KOPT-K1 (cell line): ENCODE results near the gene ASPG.

Experiments used
- H3K27ac ChIP-seq: fragments of 200-600 bp; sonication (generic); 2 replicates; pipeline ENCODE4 v1.5.1; 2016; ENCODE audit warnings: antibody characterized with exemption, mild to moderate bottlenecking, low read depth, low read length; ENCODE audit not compliant: poor library complexity, severe bottlenecking
- H3K36me3 ChIP-seq: fragments of 200-600 bp; sonication (generic); 2 replicates; pipeline ENCODE4 v1.5.1; 2017; ENCODE audit warnings: antibody characterized with exemption, mild to moderate bottlenecking, low read length, moderate library complexity; ENCODE audit not compliant: insufficient read depth
- H3K9me3 ChIP-seq: fragments of 200-600 bp; sonication (generic); 2 replicates; pipeline ENCODE4 v1.5.1; 2017; ENCODE audit warnings: antibody characterized with exemption, low read length, mild to moderate bottlenecking; ENCODE audit not compliant: insufficient read depth, poor library complexity, severe bottlenecking

ASPG gene

DNA sequence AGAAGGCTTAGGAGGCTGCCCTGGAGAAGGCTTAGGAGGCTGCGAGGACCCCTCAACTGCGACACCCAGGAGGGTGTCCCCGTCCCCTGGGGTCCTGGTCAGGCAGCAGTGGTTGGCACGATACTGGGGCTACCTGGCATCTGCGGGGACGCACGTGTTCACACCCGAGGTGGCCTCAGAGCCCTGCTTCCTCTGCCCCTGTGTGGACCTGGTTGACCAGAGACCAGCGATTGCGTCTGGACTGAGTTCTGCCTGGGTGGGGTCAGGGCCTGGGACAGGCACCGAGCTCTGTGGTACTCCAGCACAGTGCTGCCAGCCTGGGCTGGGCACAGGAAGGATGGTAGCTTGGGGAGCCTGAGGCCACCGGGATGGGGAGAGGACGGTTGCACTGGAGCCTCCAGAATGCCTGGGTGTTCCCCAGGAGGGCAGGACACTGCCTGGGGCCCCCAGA, 735 bp downstream of the ASPG start:
- Histone ChIP-seq H3K36me3 (no peaks in the 10 kb centered on the region), H3K27ac (no peak overlapping the region), H3K9me3 (no peaks in the 10 kb centered on the region)

DNA sequence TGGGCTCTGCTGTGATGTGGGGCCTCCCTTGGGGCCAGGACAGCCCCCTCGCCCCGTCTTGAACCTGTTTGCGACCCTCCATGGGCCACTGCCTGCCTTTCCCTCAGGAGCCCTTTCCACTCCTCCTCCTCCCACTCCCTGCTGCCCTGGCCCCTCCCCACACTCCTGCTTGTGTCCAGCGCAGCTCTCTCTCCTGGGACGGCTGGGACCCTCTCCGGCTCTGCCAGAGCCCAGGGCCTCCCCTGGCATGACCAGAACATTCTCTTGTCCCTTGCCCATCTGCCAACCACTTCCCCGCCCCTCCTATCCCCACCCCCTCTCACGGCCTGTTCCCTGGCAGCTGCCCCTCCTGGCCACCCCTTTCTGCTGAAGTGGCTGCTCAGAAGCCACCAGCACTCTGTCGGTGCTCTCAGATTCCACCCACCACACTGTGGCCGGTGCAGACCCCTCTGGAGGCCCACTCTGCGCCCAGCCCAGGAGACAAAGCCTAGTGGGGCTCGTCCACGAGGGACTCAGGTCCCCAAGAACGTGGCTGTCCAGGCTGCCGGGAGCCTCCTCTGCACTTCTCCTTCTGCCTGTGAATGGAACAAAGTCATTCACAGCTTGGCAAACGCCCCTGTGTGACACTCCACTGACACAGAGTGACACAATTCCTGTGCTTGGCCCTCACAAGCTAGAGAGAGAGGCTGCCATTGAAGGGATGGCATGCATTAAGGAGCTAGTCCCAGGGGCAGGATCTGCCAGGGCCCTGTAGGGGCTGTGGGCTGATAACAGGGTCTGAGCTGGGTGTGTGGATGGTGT, 1.4 kb downstream of the ASPG start:
- H3K9me3 ChIP-seq, result no peaks in the 10 kb centered on the region
- no peaks in the 10 kb centered on the region for H3K36me3 ChIP-seq
- H3K27ac ChIP-seq, result no peak overlapping the region

DNA sequence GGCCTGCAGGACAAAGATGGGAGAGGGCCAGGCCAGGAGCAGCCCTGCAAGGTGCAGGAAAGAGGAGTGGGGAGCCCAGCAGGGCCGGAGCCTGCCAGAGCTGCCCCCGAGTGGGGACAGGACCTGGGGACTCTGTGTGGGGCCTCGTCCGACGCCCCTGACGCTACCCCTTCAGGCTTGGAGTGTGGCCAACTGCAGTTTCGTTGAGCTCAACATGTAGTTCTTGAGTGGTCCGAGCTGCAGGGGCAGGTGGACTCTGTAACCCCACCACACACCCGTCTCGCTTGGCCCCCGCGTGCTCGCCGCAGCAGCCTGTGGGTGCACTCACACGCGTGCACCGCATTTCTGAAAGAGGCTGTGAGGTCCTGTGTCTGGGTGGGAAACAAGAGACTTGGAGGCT, 2.0 kb downstream of the ASPG start:
- H3K27ac ChIP-seq, result no peak overlapping the region
- no peaks in the 10 kb centered on the region for H3K36me3 ChIP-seq
- no peaks in the 10 kb centered on the region for H3K9me3 ChIP-seq

DNA sequence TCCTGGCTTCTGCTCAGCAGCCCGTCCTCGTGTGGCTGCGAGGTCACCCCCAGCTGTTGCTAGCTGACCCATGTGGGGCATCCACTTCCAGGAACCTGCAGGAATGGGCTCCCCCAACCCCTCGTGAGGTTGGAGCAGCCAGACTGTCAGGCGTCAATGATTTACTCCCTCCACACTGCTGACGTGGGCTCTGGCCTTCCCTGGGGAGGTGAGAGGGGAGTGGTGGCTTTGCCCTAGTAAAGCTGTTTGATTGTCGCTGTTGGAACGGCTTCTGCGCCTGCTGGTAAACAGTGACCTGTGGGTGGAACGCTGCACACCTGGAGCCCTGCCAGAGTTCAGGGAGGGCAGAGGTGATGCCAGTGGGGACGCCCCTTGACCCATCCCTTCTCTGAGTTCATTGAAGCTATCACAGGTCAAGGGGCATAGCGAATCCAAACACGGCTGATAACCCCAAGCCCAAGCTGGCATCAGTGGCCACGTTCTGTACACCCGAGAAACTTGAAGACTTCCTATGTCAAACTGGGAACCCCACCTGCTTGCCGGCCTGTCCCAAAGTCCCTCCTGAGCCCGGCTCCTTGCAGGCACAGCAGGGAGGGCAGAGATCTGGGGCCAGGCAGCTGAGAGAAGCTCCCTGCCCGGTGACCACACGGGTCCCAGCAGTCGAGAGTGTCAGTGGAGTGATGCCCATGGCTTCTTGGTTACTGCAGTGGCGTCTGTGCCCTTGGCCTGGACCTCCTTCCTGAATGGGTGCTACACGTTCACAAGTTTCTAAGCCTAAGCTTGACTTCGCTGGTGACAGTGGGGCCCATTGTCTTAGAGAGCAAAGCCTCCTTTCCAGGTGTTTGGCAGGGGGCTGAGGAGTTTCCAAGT, 2.7 kb downstream of the ASPG start:
- H3K9me3 ChIP-seq, result no peaks in the 10 kb centered on the region
- H3K27ac ChIP-seq, result no peak overlapping the region
- H3K36me3 ChIP-seq, result no peaks in the 10 kb centered on the region

DNA sequence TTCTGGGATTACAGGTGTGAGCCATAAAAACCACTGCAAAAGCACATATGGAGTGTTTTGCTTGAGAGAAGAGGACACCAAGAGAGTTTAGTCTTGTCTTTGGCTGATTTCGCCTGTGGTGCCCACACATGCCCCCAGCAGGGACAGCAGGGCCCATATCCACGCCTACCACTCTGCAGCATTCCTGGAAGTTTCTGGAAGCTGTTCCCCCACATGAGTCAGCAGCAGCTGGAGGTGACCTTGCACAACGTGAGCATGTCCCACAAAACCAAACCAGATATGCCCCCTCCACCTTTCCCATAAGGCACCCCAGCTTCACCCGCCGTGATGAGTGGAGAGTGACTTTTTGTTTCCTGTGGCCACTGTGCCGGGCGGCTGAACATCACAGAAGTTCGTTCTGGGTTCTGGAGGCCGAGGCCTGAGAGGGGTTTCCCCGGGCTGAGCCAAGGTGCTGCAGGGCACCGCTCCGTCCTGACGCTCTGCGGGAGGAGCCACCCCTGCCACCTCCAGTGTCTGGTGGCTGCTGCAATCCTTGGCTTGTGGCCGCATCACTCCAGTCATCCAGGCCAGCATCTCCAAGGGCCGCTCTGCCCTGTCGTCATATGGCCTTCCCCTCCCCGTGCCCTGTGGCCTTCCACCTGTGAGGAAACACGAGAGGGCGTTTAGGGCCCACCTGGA, 4.7 kb downstream of the ASPG start:
- H3K36me3 ChIP-seq, result no peaks in the 10 kb centered on the region
- no peak overlapping the region for H3K27ac ChIP-seq
- no peaks in the 10 kb centered on the region for H3K9me3 ChIP-seq

DNA sequence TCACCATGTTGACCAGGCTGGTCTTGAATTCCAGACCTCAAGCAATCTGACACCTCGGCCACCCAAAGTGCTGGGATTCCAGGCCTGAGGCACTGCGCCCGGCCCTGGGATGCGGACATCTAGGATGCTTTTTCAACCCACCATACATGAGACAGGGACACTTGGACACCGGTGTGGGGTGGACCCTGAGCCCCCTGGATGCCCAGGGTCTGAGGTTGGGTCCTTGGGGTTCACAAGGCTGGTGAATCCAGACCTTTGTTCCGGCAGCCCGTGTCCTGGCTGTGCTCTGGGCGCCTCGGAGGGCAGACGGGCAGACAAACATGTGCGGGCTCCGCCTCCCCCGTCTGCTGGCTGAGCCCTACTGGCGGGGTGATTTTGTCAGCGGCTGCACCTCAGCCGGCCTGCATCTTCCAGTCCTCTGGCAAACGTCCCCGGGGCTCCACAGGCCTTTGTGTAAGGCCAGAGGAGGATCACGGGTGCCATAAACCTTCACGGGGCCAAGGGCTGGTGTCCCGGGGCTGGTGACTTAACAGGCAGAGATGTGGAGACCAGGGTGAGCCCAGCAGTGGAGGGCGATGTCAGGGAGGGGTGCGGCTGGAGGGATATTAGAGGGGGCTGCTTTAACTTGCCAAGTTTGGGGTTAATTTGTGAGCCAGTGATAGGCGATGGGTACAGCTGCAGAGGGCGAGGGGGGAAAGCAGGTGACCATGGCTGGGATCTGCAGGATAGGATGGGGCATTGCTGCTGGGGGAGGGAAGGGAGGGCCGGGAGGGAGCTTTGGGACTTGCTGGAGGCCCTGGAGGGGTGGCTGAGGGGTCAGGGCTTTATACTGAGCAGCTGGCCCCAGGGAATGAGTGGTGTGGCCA, 5.8 kb downstream of the ASPG start:
- Histone ChIP-seq H3K36me3 (no peaks in the 10 kb centered on the region), H3K9me3 (no peaks in the 10 kb centered on the region), H3K27ac (no peak overlapping the region)

DNA sequence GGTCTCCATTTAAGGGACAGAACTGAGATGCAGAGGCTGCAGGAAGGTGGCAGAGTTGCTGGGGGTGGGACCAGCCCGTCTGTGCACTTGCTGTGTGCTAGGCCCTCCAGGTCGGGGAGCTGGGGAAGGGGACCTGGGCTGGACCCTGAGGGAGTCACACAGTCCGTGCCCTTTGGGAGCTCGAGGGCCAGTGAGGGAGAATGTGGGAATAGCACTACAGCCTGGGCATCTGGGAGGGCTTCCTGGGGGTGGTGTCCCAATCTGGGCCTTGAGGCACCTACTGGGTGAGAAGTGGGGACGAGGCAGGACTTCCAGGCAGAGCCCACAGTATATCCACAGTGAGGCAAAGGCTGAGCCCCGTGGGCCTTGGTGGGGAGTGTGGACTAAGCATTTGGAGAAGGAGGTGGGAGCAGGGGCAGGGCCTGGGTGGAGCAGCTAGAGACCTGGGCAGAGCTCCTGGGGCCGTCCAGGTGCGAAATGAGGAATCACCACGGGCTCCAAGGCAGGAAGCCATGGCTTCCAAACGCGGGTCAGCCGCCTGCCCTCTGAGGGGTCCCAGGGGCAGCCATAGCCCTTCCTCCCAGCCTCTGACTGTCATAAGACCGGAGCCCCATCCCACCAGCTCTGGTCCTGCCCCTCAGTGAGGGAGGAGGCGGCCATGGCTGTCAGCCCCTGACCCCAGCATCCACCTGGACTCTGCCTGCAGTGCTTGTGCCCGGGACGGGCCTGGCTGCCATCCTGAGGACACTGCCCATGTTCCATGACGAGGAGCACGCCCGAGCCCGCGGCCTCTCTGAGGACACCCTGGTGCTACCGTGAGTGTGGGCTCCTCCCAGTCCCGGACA, 6.6 kb downstream of the ASPG start:
- Histone ChIP-seq H3K36me3 (no peaks in the 10 kb centered on the region), H3K9me3 (no peaks in the 10 kb centered on the region), H3K27ac (no peak overlapping the region)

DNA sequence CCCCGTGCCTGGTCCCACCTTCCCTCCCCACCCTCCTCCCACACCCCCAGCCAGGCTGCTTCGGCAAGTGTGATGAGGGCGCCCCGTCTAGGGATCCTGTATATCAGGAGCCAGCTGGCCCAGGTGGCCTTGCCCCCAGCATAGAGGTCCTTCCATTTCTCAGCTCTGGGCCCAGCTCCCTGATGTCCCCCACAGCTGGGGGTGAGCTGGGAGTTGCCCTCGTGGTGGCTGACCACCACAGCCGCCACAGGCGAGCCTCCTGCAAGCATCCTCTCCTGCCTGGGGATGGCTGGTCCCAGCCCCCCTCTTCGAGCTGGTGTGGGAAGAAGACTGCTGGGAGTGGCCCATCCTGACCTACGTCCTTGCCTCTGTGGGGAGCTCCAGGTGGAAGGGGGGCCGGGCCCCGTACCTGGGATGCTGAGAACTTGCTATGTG, 7.4 kb downstream of the ASPG start:
- Histone ChIP-seq H3K36me3 (no peaks in the 10 kb centered on the region), H3K9me3 (no peaks in the 10 kb centered on the region), H3K27ac (no peak overlapping the region)

DNA sequence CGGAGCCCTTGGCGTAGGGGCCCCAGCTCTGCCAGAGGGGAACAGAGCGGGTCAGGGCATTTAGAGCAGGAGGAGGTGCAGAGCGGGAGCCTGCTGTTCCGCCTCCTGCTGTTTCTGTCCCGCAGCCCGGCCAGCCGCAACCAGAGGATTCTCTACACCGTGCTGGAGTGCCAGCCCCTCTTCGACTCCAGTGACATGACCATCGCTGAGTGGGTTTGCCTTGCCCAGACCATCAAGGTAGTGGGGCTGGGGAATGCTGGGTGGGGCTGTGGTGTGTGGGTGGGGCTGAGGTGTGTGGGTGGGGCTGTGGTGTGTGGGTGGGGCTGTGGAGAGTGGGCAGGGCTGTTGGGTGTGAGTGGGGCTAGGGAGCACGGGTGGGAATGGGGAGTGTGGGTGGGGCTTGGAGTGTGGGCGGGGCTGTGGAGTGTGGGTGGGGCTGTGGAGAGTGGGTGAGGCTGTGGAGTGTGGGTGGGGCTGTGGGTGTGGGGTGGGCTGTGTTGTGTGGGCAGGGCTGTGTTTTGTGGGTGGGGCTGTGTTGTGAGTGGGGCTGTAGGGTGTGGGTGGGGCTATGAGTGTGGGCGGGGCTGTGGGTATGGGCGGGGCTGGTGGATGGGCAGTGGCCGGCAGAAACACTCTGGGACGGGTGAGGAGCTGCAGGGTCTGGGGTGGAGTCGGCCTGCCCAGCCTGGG, 8.0 kb downstream of the ASPG start:
- Histone ChIP-seq H3K27ac (no peak overlapping the region), H3K9me3 (no peaks in the 10 kb centered on the region), H3K36me3 (no peaks in the 10 kb centered on the region)

DNA sequence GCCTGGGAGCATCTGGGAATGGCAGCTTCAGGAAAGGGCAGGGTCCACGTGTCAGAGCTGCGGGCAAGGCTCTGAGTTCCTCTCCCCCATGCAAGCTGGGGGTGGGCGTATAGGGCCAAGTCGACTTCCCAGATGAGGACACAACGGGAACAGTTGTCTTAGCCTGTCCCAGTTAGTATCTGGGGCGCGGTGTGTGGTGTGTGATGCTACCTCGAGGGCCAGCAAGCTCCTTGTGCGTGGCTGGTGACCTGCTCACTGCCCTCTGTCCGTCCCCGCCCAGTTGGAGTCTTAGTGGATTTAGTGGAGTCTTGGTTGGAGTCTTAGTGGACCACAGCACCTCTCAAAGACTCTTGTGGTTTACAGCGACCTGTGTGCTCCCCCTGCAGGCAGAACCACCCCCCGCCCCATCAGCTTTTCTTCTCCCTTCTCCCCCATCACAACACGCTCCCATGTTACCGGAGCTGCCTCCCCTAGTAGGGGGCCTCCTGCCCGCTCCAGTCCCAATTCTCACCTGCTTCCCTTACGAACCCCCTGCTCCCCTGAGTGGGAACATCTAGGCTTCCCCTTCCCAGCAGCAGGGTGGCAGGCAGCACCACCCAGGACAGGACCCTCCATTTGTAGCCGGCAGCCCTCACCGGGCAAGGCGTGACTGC, 8.7 kb downstream of the ASPG start:
- Histone ChIP-seq H3K9me3 (no peaks in the 10 kb centered on the region), H3K36me3 (no peaks in the 10 kb centered on the region), H3K27ac (no peak overlapping the region)

DNA sequence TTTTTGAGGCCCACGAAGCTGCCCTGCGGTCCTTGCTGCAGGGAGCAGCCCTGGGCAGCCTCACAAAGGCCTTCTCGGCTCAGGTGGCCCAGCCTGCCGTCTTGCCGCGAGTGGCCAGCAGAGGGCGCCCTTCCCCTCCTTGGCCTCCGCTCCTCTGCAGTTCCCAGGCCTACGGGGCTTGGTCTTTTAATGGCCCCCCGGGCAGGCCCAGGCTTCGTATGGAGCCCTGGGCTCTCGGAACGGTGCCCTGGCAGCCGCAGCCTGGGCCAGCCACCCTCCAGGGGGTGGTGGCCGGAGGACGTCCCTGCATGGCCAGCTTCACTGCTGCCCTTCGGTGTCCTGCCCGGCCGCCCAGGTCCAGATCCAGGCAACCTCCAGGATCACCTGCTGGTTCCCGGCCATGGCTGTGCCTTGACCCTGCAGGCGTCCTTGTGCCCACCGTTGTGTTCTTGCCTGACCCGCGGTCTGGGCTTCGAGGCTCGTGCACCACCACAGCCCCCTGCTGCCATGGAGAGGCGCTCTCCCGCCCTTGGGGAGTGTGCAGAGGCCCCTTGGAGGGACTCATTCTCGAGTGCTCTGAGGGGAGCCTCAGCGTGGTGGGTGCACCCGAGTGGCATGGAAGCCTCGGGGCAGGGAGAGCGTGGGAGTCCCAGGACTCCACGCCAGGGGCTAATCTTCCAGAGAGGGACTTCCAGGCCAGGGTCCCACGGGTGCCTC, 9.4 kb downstream of the ASPG start:
- Histone ChIP-seq H3K9me3 (no peaks in the 10 kb centered on the region), H3K27ac (no peak overlapping the region), H3K36me3 (no peaks in the 10 kb centered on the region)

DNA sequence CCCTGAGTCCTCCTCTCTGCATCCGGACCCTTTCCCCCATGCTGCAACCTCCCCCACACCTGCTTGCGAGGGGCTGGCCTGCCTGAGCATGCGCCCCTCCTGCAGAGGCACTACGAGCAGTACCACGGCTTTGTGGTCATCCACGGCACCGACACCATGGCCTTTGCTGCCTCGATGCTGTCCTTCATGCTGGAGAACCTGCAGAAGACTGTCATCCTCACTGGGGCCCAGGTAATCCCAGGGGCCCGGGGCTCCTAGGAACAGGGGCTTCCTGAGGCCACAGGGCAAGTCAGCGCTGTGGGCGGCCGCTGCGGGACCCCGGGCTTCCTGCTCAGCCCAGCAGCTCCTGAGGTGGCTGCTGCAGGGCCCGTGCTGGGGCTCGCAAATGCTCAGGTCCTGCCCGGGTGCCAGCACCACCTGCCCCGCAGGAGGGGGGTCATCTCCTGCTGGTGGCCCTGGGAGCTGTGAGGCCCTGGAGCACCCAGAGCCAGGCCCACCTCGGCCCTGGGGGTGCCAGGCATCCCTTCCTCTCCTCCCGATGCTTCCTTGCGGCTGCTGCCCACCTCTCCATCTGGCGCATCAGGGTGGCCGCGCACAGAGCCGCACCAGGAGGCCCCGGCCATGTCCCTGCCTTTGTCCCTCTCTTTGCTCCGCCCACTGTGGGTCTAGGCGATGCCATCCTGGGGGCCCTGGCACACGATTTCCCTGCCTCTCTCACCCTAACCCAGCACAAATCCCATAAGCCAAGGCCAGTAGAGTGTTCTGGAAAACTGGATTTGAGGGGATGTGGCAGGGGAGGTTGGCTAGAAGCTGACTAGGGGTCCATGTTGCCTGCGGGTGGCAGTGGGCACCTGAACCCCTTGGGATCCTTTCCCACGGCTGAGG, 10.2 kb downstream of the ASPG start:
- H3K36me3 ChIP-seq, result no peaks in the 10 kb centered on the region
- H3K27ac ChIP-seq, result no peak overlapping the region
- H3K9me3 ChIP-seq, result no peaks in the 10 kb centered on the region
